SU-DHL-6 (cell line): ENCODE measurements around the gene CAMK1D.

Source experiments
- H2AFZ ChIP-seq: fragments of 200-600 bp; sonication (generic); 2 replicates; pipeline ENCODE4 v1.6.1; 2014; ENCODE audit warnings: low read depth, mild to moderate bottlenecking, moderate library complexity, mixed read lengths, antibody characterized with exemption, low read length; ENCODE audit not compliant: severe bottlenecking
- H3F3A ChIP-seq: fragments of 200-600 bp; shearing (Covaris generic); 2 replicates; pipeline ENCODE4 v1.6.0; 2016; ENCODE audit warnings: antibody characterized with exemption, mild to moderate bottlenecking; ENCODE audit not compliant: insufficient read depth
- H3K27ac ChIP-seq: fragments of 200-600 bp; sonication (generic); 2 replicates; pipeline ENCODE4 v1.5.1; 2016; ENCODE audit warnings: low read depth, mild to moderate bottlenecking, low read length, moderate library complexity, mixed read lengths
- H3K27me3 ChIP-seq: fragments of 200-600 bp; sonication (generic), shearing (Covaris generic); 2 replicates; pipeline ENCODE4 v1.6.0; 2014; ENCODE audit warnings: mild to moderate bottlenecking, low read length
- H3K36me3 ChIP-seq: fragments of 200-600 bp; sonication (generic); 2 replicates; pipeline ENCODE4 v1.6.1; 2014; ENCODE audit warnings: mild to moderate bottlenecking, low read length, mixed read lengths
- H3K4me2 ChIP-seq: fragments of 300-600, 200-600 bp; shearing (Covaris generic), sonication (generic); 2 replicates; pipeline ENCODE4 v1.6.0; 2014; ENCODE audit warnings: low read length, low read depth, mild to moderate bottlenecking; ENCODE audit not compliant: poor library complexity, severe bottlenecking
- H3K4me3 ChIP-seq: fragments of 200-600 bp; sonication (generic); 2 replicates; pipeline ENCODE4 v1.5.1; 2014; ENCODE audit warnings: antibody characterized with exemption, low read length, mild to moderate bottlenecking, mixed read lengths; ENCODE audit not compliant: insufficient read depth, poor library complexity, severe bottlenecking
- H3K79me2 ChIP-seq: fragments of 200-600 bp; sonication (generic); 2 replicates; pipeline ENCODE4 v1.6.1; 2014; ENCODE audit warnings: mild to moderate bottlenecking, low read length, moderate library complexity; ENCODE audit not compliant: insufficient read depth
- H3K9ac ChIP-seq: fragments of 200-600 bp; sonication (generic); 2 replicates; pipeline ENCODE4 v1.7.0; 2014; ENCODE audit warnings: mild to moderate bottlenecking, low read length
- H3K9me2 ChIP-seq: fragments of 200-600 bp; sonication (generic); replicated peaks from 2 replicates; pipeline ENCODE4 v1.6.1; 2014; ENCODE audit warnings: low read length; ENCODE audit not compliant: insufficient read depth
- H3K9me3 ChIP-seq: fragments of 200-600 bp; sonication (generic); 2 replicates; pipeline ENCODE4 v1.6.1; 2014; ENCODE audit warnings: low read length, mixed read lengths; ENCODE audit not compliant: insufficient read depth
- H4K20me1 ChIP-seq: fragments of 200-600 bp; sonication (generic); 2 replicates; pipeline ENCODE4 v1.6.1; 2014; ENCODE audit warnings: low read depth, mild to moderate bottlenecking, antibody characterized with exemption, low read length, moderate library complexity, mixed read lengths
- CTCF ChIP-seq: fragments of 200-600 bp; sonication (generic); IDR thresholded peaks from one replicate; pipeline ENCODE4 v1.5.1; 2017; ENCODE audit warnings: antibody characterized with exemption, mild to moderate bottlenecking, low read length, moderate library complexity; ENCODE audit not compliant: insufficient read depth, poor library complexity, severe bottlenecking
- EZH2phosphoT487 ChIP-seq: fragments of 200-600 bp; sonication (generic), shearing (Covaris generic); conservative IDR thresholded peaks from 2 replicates; pipeline ENCODE4 v1.6.1; 2018; ENCODE audit warnings: mild to moderate bottlenecking, antibody characterized with exemption, low read length, moderate library complexity, mixed read lengths

CAMK1D gene

GRCh38 chr10:12338981-12339380, 10.4 kb upstream of the CAMK1D start:
- Histone ChIP-seq H3K4me3 (no peak overlapping the region), H3K9me3 (no peaks in the 10 kb centered on the region; the same call in 1 of the 2 replicates), H3K4me2 (no peak overlapping the region), H3F3A (peaks cover 56% of the 10 kb centered on the region), H4K20me1 (no peaks in the 10 kb centered on the region), H3K27me3 (no peaks in the 10 kb centered on the region), H3K36me3 (peaks cover 3% of the 10 kb centered on the region; the same call in 1 of the 2 replicates), H2AFZ (no peak overlapping the region), H3K9me2 (no peaks in the 10 kb centered on the region), H3K79me2 (no peaks in the 10 kb centered on the region), H3K9ac (no peak overlapping the region), H3K27ac (peak overlapping the region; percentile 26; the same call in 1 of the 2 replicates)
- TF ChIP-seq EZH2phosphoT487 (no peak), CTCF (no peak)

GRCh38 chr10:12340371-12340770, 9.0 kb upstream of the CAMK1D start:
- H2AFZ ChIP-seq: peak overlapping the region; percentile 56
- H3K9me2 ChIP-seq: no peaks in the 10 kb centered on the region
- no peaks in the 10 kb centered on the region for H3K27me3 ChIP-seq
- H3K4me2 ChIP-seq: peak overlapping the region; percentile 81
- no peaks in the 10 kb centered on the region for H3K79me2 ChIP-seq
- peak overlapping the region; percentile 53 for H3K9ac ChIP-seq
- H3K36me3 ChIP-seq: peaks cover 3% of the 10 kb centered on the region; the same call in 1 of the 2 replicates
- TF ChIP-seq CTCF: no peak
- TF ChIP-seq EZH2phosphoT487: no peak
- peak overlapping the region; percentile 28 for H3K4me3 ChIP-seq
- H3K27ac ChIP-seq: peak overlapping the region; percentile 99
- no peaks in the 10 kb centered on the region for H4K20me1 ChIP-seq
- H3K9me3 ChIP-seq: no peaks in the 10 kb centered on the region; the same call in 1 of the 2 replicates
- H3F3A ChIP-seq: peaks cover 66% of the 10 kb centered on the region

GRCh38 chr10:12340937-12341336, 8.4 kb upstream of the CAMK1D start:
- Histone ChIP-seq H3K9me2 (no peaks in the 10 kb centered on the region), H3K4me2 (peak overlapping the region; percentile 81), H2AFZ (peak overlapping the region; percentile 56), H3K79me2 (no peaks in the 10 kb centered on the region), H3K4me3 (peak overlapping the region; percentile 28), H4K20me1 (no peaks in the 10 kb centered on the region), H3K27ac (peak overlapping the region; percentile 99), H3F3A (peaks cover 68% of the 10 kb centered on the region), H3K9ac (peak overlapping the region; percentile 53), H3K27me3 (no peaks in the 10 kb centered on the region), H3K36me3 (peaks cover 3% of the 10 kb centered on the region; the same call in 1 of the 2 replicates), H3K9me3 (no peaks in the 10 kb centered on the region; the same call in 1 of the 2 replicates)
- TF ChIP-seq EZH2phosphoT487 (no peak), CTCF (no peak)
